ENCODE measurements around the gene MEOX1.

GRCh38 chr17:43645765-43646481 is 15.8 kb downstream of the MEOX1 start:
- TF ChIP-seq CTCF (IDR thresholded peaks at IDR 0.05) (peak in 1 of 4 experiments; percentile 31), POLR2A (IDR thresholded peaks at IDR 0.05) (peak in 1 of 2 donors; percentile 41)
